GM18867 (cell line): ENCODE data around the gene GNB5.
"Not testable (repeated sequence)": the region's sequence is repeated elsewhere in the genome, so short reads cannot be mapped to it uniquely, and the experiment has no call there.

ENCODE experiments used
- ATAC-seq: cut with Tn5 transposase; IDR thresholded peaks from one replicate; pipeline ENCODE4 v1.9.1; 2021; ENCODE audit warnings: mild to moderate bottlenecking, moderate library complexity; ENCODE audit not compliant: unreplicated experiment

Gene GNB5

GRCh38 chr15:52097180-52097579 is 94.0 kb downstream of the GNB5 start:
- ATAC-seq = no peak

GRCh38 chr15:52096536-52096935 is 94.7 kb downstream of the GNB5 start:
- ATAC-seq = not testable (repeated sequence)

GRCh38 chr15:52095597-52096262 is 95.5 kb downstream of the GNB5 start:
- no peak for ATAC-seq

- no peak for ATAC-seq
These were observed 96.2 kb downstream of the GNB5 start for GRCh38 chr15:52094811-52095584.

DNA sequence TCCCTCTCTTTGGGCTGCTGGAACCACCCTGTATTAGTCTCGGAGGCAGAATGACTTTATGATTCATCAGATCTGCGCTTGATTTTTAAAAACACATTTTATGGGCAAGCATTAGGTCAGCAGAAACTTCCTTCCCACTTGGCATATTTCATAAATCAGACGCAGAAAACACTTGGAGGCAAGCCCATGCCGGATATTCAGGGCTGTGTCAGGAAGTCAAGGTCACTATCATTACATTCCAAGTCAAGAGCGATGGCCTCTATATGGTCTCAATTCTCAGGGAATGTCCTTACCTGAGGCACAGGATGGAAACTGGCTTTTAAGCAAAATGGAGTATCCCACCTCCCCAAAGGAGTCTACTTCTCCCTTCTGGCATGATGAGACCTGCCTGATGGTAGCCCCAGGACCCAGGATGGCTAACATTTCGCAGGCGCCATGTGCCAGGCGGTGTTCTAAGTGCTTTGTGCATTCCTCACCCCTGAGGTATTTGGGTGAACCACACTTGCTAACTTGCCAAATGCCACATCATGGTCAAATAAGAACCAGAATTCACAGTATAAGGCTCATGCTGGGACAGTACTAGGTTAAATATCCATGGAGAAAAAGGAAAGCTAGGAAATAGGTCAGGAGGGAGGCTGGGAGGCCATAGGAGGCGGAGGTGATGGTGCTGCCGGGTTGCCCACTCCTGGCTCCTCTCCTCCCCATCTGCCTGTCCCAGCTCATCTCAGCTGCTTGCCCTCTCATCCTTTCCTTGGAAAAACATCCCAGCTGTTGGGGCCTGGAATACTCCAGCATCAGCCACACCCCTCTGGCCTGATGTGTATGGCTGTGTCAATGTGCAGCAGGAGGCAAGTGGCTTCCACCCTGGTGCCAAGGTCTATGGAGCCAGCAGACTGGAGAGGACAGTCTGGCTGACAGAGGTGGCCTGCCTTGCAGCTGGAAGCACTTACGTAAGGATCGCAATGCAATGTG is 97.4 kb downstream of the GNB5 start:
- no peak for ATAC-seq

DNA sequence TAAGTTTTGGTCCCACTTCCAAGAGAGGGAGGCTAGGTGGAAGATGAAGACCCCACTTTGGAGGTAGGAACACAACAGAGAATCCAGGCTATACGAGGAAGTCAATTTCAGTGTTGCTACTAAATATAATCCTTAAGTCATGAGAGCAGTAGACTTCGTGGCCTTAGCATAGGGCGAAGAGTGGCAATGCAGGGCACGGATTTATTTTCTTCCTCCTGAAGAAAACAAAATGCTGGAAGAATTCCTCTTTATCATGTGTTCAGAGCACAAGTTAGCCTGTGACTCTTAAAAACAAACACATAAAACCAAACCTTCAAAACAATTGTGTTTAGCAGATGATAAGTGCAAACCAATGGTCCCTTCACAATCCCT is 98.0 kb downstream of the GNB5 start:
- no peak for ATAC-seq

GRCh38 chr15:52090193-52090592 is 101.0 kb downstream of the GNB5 start:
- ATAC-seq = no peak

DNA sequence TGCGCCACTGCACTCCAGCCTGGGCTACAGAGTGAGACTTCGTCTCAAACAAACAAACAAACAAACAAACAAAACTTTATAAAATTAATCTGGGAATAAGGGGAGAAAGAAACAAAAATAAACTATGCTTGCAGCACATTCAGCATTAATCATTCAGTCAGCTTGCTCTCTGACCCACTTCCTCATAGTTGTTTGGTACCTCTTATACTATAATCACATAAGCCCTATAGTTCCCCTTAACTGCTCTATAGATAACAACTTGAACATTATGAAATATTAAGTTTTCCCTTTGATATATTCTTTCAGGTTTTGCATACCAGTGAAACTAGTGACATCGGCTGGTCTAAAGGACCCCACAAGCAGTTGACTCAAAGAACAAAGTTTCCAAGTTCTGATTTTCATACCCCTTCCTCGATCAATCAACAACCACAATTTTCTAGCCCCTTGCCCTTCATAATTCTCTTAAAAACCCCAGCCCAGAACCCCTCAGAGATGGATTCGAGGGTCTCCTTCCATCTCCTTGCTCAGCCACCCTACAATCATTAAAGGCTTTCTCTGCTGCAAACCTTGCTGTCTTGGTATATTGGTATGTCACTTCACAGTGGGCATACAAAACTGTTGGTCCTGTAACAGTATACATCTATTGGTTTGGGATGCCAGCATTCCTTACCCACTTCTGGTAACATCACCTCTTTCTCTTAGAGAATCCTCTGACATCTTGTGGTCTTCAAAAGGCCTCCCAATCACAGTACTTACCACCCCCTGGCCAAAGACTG is 105.0 kb downstream of the GNB5 start:
- ATAC-seq = no peak

DNA sequence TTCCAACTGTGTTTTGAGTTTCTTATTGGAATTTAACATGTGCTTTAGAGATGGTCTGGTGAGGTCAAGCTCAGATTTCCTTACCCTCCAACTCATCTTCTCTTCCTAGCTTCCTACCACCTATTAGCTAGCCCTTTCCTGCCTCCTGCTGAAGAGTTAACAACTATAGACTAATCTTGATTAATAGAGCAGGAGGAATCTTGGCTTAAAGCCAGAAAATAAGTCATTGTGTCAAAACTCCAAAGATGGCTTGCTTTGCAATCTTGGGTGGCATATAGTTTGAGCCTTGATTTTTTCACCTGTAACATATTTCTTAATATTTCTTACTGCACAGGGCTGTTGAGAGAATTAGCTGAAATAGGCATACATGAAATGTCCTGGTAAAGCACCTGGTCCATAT is 105.9 kb downstream of the GNB5 start:
- no peak for ATAC-seq

DNA sequence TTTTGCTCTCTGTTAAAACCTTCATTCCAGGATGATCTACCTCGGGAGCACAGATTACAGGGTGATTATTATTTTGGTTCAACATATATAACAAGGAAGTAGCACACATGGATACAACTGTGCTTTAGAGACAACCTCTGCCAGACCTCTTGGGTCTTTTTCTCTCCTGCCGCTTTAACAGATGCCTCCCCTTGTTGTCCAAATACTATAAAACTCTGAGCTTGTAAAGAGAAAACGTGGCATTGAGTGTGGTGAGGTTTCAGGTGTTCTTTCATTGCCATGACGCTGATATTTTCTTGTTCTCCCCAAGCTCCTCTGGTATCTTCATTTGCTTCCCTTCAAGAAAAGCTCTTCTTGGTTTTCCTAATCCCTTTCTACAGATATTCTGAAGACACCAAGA is 107.6 kb downstream of the GNB5 start:
- no peak for ATAC-seq

DNA sequence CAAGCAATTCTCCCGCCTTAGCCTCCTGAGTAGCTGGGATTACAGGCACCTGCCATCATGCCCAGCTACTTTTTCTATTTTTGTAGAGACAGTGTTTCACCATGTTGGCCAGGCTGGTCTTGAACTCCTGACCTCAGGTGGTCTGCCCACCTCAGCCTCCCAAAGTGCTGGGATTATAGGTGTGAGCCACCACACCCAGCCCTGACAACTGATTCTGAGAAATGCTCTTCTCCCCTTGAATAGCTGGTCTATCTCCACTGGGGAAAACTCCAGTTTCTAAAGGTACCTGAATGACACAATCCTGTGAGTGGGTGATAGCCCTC is 108.2 kb downstream of the GNB5 start:
- peak; percentile 13 for ATAC-seq

DNA sequence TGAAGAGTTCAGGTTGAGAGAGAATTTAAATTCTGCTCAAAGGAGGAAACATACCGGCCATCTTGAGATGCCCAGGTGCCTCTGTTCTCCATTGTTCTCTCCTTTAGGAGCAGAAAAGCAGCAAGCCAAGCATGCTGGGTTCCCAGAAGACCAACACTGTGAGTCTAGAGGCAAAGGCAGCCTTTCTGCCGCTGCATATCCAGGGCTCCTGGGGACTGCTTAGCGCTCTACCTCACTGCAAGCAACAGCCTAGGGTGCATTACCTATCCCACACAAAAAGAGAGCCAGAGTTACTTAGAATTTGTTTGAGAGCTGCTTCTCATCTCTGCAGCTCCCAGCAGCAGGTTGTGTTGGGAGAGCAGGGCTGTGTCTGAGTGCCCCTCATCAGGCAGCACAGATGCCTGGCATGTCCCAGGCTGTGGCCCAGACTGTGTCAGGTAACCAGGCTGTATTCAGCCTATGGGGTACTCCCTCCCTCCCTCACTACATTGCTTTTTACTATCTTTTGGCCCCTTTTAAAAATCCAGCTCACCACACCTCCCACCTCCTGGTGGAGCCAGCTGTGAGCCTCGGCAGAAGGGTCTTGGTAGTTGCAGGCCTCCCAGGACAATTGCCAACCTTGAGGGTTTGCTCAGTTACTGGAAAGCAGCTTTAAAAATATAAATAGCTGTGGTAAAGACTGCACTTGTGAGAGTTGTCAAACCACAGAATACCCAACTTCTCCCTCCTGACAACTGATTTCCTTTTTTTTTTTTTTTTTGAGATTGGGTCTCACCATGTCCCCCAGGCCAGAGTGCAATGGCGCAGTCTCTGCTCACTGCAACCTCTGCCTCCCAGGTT is 108.8 kb downstream of the GNB5 start:
- ATAC-seq = peak; percentile 81

- no peak for ATAC-seq
These were observed 110.3 kb downstream of the GNB5 start for GRCh38 chr15:52080706-52081392.

GRCh38 chr15:52080031-52080430 is 111.2 kb downstream of the GNB5 start:
- no peak for ATAC-seq

DNA sequence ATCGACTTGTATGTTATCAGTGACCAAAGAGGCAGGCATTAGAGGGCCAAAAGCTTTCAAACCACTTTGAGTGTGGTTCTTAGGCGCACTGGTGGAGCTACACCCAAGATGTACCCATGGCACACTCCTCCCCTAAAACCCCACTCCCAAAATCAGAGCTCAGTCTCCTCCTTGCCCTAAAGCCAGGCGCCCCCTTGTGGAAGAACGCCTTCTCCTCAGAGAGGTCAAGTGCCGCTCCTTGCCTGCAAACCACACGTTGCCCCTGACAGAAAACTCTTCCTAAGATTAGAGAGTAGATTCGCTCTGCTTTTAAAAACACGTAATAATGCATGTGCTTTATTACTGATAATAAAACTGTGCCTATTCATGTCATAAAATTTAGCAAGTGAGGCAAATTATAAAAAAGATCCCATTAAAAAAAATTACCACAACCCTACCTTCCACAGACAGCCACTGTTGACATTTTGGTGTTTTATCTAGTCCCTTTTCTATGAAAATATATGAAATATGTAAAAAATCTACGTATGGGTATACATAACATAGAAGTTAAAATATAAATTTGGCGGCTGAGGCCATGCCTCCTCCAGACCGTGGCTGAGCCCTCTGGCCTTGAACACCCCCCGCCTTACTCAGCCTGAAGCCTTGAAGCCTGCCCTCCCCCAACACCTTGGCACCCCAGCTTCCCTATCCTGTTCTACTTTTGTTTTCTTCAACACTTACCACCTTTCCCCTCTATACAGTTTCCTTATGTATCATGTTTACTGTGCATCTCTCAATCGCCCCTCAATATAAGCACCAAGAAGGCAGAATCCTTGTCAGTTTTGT is 112.1 kb downstream of the GNB5 start:
- no peak for ATAC-seq

- ATAC-seq = no peak
These were observed 112.9 kb downstream of the GNB5 start for GRCh38 chr15:52078197-52078875.

GRCh38 chr15:52076889-52077781 is 114.1 kb downstream of the GNB5 start:
- no peak for ATAC-seq
